Measurements from ENCODE around the gene AK3.

The AK3 gene

DNA sequence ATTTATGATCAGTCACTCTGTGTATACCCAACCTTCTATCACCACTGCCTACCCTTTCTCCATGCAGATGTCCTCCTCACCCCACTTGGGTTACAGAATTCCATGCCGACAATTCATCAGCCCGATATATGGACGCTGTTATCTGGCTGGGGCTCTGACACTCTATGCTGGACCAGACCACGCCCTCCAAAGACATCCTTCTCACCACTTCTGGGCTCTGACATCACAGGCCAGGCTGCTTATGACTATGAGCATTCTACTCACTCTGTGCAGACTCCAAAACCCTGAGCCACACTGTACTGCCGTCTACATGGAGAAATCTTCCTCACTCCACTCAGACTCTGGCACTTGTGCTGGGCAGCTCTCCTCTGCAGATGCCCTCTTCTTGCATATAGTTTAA, 7.6 kb upstream of the AK3 start:
- DNase-seq (ENCODE audit: low read depth), result no peak

GRCh38 chr9:4746278-4747030, 5.5 kb upstream of the AK3 start:
- DNase-seq (ENCODE audit: low read depth), result no peak

- DNase-seq (ENCODE audit: low read depth), result no peak
Measured at GRCh38 chr9:4743131-4743875, 2.3 kb upstream of the AK3 start.

DNA sequence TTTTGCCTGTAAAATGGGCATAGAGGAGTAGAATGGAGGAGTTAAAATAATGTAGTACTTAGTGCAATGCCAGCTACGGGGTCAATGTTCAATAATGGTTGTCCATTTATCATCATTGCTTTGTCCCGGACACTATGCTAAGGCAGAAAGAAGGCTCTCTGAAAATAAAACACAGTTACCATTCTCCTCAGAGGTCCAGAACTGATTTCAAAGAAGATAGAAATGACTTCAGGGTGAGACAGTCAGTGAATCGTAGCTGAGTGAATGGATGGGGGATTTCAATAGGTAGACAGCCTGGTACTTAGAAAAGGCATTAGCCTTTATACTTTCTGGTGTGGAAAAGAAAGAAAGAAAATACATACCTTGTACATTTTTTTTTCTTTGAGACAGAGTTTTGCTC, 1.2 kb upstream of the AK3 start:
- DNase-seq (ENCODE audit: low read depth), result no peak

- DNase-seq (ENCODE audit: low read depth), result no peak
Measured at GRCh38 chr9:4741365-4742089, 525 bp upstream of the AK3 start.

DNA sequence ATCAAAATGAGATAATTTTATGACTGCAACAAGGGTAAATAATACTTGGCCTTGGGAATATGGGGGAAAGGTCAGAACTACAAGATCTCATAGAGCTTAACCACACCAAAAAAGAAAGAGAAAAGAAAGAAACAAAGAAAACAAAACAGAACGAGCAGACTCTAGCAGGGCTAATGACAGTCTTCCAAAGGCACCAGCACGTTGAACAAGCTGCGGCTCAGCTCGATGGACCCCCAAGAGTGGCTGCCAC, 689 bp downstream of the AK3 start:
- DNase-seq (ENCODE audit: low read depth), result no peak

- DNase-seq (ENCODE audit: low read depth), result no peak
Measured at GRCh38 chr9:4739587-4740387, 1.2 kb downstream of the AK3 start.

GRCh38 chr9:4738866-4739586, 2.0 kb downstream of the AK3 start:
- DNase-seq (ENCODE audit: low read depth), result no peak

DNA sequence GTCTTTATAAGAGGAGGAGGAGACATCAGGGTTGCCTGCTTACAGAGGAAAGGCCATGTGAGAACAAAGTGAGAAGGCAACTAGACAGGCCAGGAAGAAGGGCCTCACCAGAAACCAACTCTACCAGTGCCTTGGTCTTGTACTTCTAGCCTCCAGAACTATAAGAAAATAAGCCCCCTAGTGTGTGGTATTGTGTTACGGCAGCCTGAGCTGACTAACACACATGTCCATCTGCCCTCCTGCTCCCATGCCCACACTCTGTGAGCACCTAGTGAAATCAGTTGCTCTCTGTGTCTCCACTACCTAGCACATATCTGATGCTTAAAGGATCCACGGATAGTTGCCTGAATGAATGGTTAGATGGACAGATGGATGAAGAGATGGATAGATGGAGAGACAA, 6.9 kb downstream of the AK3 start:
- no peak for DNase-seq (ENCODE audit: low read depth)

GRCh38 chr9:4732890-4733289, 8.1 kb downstream of the AK3 start:
- DNase-seq (ENCODE audit: low read depth), result no peak

DNA sequence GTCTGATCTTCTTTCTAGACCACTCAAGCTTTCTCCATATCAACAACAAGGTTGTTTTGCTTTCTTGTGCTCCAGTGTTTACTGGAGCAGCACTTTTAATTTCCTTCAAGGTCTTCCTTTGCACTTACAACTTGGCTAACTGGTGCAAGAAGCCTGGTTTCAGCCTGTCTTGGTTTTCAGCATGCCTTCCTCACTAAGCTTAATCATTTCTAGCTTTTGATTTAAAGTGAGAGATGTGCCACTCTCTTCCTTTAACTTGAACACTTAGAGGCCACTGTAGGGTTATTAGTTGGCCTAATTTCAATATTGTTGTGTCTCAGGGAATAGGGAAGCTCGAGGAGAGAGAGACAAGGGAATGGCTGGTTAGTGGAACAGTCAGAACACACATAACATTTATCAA, 13.4 kb downstream of the AK3 start:
- no peak for DNase-seq (ENCODE audit: low read depth)

DNA sequence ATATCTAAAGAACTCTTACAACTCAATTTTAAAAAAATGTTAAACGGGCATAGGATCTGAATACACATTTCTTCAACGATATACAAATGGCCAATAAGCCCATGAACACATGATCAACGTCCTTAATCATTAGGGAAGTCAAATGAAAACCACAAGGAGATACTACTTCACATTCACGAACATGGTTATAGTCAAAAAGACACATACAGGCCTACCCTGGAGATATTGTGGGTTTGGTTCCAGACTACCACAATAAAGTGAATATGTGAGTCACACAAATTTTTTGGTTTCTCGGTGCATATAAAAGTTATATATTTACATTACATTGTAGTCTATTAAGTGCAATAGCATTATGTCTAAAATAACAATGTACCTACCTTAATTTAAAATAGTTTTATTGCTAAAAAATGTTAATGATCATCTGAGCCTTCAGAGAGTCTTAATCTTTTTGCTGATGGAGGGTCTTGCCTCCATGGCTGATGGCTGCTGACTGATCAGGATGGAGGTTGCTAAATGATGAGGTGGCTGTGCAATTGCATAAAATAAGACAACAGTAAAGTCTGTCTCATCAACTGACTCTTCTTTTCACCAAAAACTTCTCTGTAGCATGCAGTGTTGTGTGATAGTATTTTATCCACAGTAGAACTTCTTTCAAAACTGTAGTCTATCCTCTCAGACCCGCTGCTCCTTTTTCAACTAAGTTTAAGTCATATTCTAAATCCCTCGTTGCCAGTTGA, 15.1 kb downstream of the AK3 start:
- DNase-seq (ENCODE audit: low read depth), result no peak

DNA sequence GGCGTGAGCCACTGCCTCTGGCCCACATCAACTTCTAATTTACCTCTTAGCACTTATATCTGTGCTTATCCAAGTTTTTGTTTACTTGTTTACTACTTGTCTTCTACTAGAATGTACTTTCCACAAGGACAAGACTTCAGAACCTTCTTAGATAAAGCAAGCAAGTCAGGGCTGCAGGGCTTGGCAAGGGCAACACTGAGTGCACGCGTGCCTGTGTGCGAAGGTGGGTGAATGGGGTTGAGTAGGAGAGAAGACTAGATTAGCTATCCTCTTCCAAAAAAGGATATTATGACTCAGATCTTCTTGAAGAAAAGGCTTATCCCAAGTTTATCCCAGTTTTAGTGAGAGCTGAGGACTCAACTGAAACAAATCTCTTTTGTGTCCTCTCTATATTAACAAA, 19.3 kb downstream of the AK3 start:
- no peak for DNase-seq (ENCODE audit: low read depth)

- DNase-seq (ENCODE audit: low read depth), result no peak
Measured at GRCh38 chr9:4718911-4719310, 22.1 kb downstream of the AK3 start.

- DNase-seq (ENCODE audit: low read depth), result no peak
Measured at GRCh38 chr9:4717815-4718214, 23.2 kb downstream of the AK3 start.

DNA sequence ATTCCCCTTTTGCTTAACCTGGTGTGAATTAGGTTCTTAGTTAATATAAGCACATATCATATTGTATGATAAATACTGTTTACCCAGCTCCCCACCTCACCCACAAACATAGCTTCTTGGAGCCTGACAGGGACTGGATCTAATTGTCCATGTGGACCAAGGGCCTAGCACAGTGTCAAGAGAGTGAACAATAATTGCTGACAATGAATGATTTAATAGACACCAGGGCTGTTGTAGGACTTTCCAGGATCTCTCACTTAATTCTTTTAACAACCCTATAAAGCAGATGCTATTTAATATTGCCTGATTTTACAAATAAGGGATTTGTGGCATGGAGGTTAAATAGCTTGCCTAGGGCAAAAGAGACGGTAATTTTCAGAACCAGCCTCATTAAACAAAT, 24.8 kb downstream of the AK3 start:
- DNase-seq (ENCODE audit: low read depth), result no peak

DNA sequence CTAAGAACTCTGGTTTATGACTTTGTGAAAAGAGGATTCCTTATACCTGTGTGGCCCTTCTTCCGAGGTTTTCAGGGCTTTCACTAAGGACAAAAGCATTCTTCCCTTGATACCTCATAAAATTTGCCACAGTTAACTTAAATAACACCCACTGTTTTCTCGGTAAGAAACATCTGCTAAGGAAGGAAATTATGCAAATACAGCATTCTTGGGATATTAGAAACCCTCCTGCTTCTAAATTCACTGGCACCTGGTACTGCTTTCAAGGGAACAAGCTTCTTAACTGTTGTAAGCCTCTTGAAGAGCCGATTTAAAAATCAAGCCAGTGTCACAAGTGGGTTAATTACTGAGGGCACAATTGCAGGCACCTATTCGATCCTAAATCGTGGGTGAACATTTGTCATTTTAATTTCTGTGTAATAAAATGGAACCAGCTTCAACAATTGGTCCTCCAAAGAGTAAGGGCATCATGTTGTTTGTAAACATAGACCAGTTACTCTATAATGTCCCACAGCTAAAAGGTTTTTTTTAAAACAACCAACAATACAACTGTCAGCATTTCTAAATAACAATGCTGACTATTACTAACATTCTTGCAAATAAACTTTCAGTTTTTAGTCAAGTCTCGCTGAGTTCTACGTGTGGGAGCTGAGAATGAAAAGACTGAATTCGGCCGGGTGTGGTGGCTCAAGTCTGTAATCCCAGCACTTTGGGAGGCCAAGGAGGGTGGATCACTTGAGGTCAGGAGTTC, 26.6 kb downstream of the AK3 start:
- DNase-seq (ENCODE audit: low read depth), result no peak

DNA sequence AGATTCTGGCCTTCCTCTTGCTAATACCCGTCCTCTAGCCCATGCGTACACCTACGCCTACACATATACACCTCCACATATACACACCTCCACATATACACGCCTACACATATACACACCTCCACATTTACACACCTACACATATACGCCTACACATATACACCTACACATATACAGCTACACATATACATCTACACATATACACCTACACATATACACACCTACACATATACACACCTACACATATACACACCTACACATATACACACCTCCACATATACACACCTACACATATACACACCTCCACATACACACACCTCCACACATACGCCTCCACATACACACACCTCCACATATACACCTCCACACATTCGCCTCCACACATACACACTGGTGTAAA, 27.2 kb downstream of the AK3 start:
- no peak for DNase-seq (ENCODE audit: low read depth)

DNA sequence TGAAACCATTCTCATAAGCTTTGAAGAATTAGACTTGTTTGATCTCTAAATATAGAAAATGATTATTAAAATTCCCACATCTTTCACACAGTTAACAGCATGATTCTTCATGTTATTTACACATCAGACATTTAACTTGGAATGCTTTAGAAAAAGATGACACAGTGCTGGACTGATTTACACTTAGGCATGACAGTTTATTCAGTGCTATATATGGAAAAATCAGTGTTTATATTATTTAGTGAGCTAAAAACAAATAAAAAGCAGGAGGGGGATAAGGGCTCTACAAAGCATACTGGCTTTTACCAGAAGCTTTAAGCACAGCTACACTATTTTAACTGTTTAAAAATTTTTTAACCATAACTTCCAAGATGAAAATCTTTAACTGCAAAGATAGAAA, 31.6 kb downstream of the AK3 start:
- no peak for DNase-seq (ENCODE audit: low read depth)

- DNase-seq (ENCODE audit: low read depth), result no peak
Measured at GRCh38 chr9:4706971-4707622, 33.9 kb downstream of the AK3 start.

Measured in HS-27A (cell line).